GM12891 (cell line): Measurements from ENCODE around the gene CNOT2.
A peak's percentile ranks its signal among the peaks of the same experiment; 100 is the strongest.

ENCODE experiments used
- DNase-seq: peaks from one replicate; pipeline ENCODE4 v3.0.0; 2011; ENCODE audit warnings: low spot score; ENCODE audit not compliant: insufficient read length
- FAIRE-seq: peaks from 2 replicates; lab custom pipeline; 2011; peaks lifted over from hg19 to GRCh38; lab: Jason Lieb, UNC
- PAX5 ChIP-seq: IDR thresholded peaks from 2 replicates; pipeline ENCODE4 v1.6.1; 2011; ENCODE audit warnings: low read length, moderate library complexity, mild to moderate bottlenecking; ENCODE audit not compliant: insufficient read depth, severe bottlenecking
- POLR2A ChIP-seq: IDR thresholded peaks from 2 replicates; pipeline ENCODE4 v1.6.1; 2011; ENCODE audit warnings: low read depth, low read length, control low read depth
- POLR2AphosphoS5 ChIP-seq: IDR thresholded peaks from 2 replicates; pipeline ENCODE4 v1.6.1; 2011; ENCODE audit warnings: low read depth, low read length, control low read depth
- POU2F2 ChIP-seq: IDR thresholded peaks from 2 replicates; pipeline ENCODE4 v1.6.1; 2011; ENCODE audit warnings: low read depth, mild to moderate bottlenecking, control low read depth, low read length, moderate library complexity
- SPI1 ChIP-seq: IDR thresholded peaks from 2 replicates; pipeline ENCODE4 v1.6.1; 2011; ENCODE audit warnings: low read depth, low read length, control low read depth
- TAF1 ChIP-seq: IDR thresholded peaks from 2 replicates; pipeline ENCODE4 v1.6.1; 2011; ENCODE audit warnings: low read depth, low read length, control low read depth

The CNOT2 gene

GRCh38 chr12:70249903-70250302, 6.7 kb downstream of the CNOT2 start:
- no peak for DNase-seq
- TF ChIP-seq PAX5 (no peak), TAF1 (no peak), SPI1 (no peak), POLR2A (no peak), POU2F2 (no peak), POLR2AphosphoS5 (no peak)
- no peak for FAIRE-seq

- DNase-seq (no peak), FAIRE-seq (no peak)
These were observed 8.0 kb downstream of the CNOT2 start for GRCh38 chr12:70251226-70251625.

GRCh38 chr12:70251661-70252060, 8.4 kb downstream of the CNOT2 start:
- FAIRE-seq (no peak), DNase-seq (no peak)
- TF ChIP-seq POLR2A = no peak
- no peak for TF ChIP-seq SPI1
- no peak for TF ChIP-seq POLR2AphosphoS5
- no peak for TF ChIP-seq POU2F2
- TF ChIP-seq TAF1 = no peak
- no peak for TF ChIP-seq PAX5

More at GRCh38 chr12:70251226-70251625, 8.0 kb downstream of the CNOT2 start:
- TF ChIP-seq POU2F2 (no peak), PAX5 (no peak), POLR2A (no peak), POLR2AphosphoS5 (no peak), SPI1 (no peak), TAF1 (no peak)

GRCh38 chr12:70252832-70253231, 9.6 kb downstream of the CNOT2 start:
- TF ChIP-seq PAX5 (no peak), TAF1 (no peak), SPI1 (no peak), POLR2A (no peak), POU2F2 (no peak), POLR2AphosphoS5 (no peak)
- DNase-seq (no peak), FAIRE-seq (no peak)

- no peak for DNase-seq
- TF ChIP-seq POLR2AphosphoS5 = no peak
- no peak for TF ChIP-seq TAF1
- TF ChIP-seq PAX5 = no peak
- TF ChIP-seq SPI1 = no peak
- TF ChIP-seq POLR2A = no peak
- TF ChIP-seq POU2F2 = no peak
- FAIRE-seq = no peak
These were observed 11.0 kb downstream of the CNOT2 start for GRCh38 chr12:70254225-70254624.

GRCh38 chr12:70254846-70255245, 11.6 kb downstream of the CNOT2 start:
- FAIRE-seq (no peak), DNase-seq (no peak)
- TF ChIP-seq POU2F2 (no peak), PAX5 (no peak), TAF1 (no peak), POLR2AphosphoS5 (no peak), SPI1 (no peak), POLR2A (no peak)

GRCh38 chr12:70255311-70255710, 12.1 kb downstream of the CNOT2 start:
- FAIRE-seq = no peak

GRCh38 chr12:70258605-70259403, 15.6 kb downstream of the CNOT2 start:
- TF ChIP-seq TAF1 (no peak), POLR2A (no peak), PAX5 (no peak), SPI1 (no peak), POLR2AphosphoS5 (no peak), POU2F2 (no peak)
- DNase-seq = no peak

More at GRCh38 chr12:70255311-70255710, 12.1 kb downstream of the CNOT2 start:
- DNase-seq = no peak
- TF ChIP-seq POU2F2 (no peak), POLR2A (no peak), SPI1 (no peak), POLR2AphosphoS5 (no peak), TAF1 (no peak), PAX5 (no peak)

GRCh38 chr12:70260646-70261045, 17.4 kb downstream of the CNOT2 start:
- TF ChIP-seq POU2F2 (no peak), SPI1 (peak; percentile 80), PAX5 (no peak)
- no peak for FAIRE-seq
- DNase-seq = no peak

More at GRCh38 chr12:70258605-70259403, 15.6 kb downstream of the CNOT2 start:
- FAIRE-seq = no peak
